Kidney (tissue), 14 donors: Measurements from ENCODE around the gene STIM1. TPM values are rescaled to one million over a fixed set of nuclear protein-coding genes. Genes with fewer than 3 reads are reported as not detected.
A peak's percentile ranks its signal among the peaks of the same experiment; 100 is the strongest.

Source experiments
- DNase-seq, 5 donors: peaks; one replicate each; pipeline ENCODE4 v3.0.0-alpha.2; 2013 to 2020
- FAIRE-seq: peaks from 2 replicates; lab custom pipeline; 2012; peaks lifted over from hg19 to GRCh38; lab: Jason Lieb, UNC
- H3K27ac ChIP-seq, 2 donors: one replicate each; pipeline ENCODE4 v1.7.0; 2013; ENCODE audit warnings: low read depth in 2 of 2, low read length in 2 of 2, inconsistent platforms in 1 of 2
- H3K27me3 ChIP-seq: one replicate; pipeline ENCODE4 v1.7.1; 2013; ENCODE audit warnings: low read length, inconsistent platforms; ENCODE audit not compliant: control insufficient read depth, insufficient read depth
- H3K36me3 ChIP-seq, 3 donors: one replicate each; pipeline versions ENCODE4 v1.7.0 to v1.7.1; 2013; ENCODE audit warnings: low read length in 3 of 3, control low read depth in 1 of 3, inconsistent platforms in 1 of 3; ENCODE audit not compliant: insufficient read depth in 3 of 3, control insufficient read depth in 2 of 3
- H3K4me1 ChIP-seq, 3 donors: one replicate each; pipeline versions ENCODE4 v1.7.0 to v1.7.1; 2013; ENCODE audit warnings: low read length in 3 of 3, inconsistent platforms in 1 of 3, low read depth in 1 of 3; ENCODE audit not compliant: control insufficient read depth in 2 of 3, insufficient read depth in 2 of 3
- H3K4me3 ChIP-seq, 3 donors: one replicate each; pipeline versions ENCODE4 v1.7.0 to v1.8.1; 2013; ENCODE audit warnings: low read length in 3 of 3, control low read depth in 1 of 3, inconsistent platforms in 1 of 3
- H3K9ac ChIP-seq, 3 donors: one replicate each; pipeline versions ENCODE4 v1.7.0 to v1.7.1; 2013; ENCODE audit warnings: low read length in 3 of 3, control low read depth in 1 of 3, inconsistent platforms in 1 of 3
- H3K9me3 ChIP-seq, 3 donors: one replicate each; pipeline versions ENCODE4 v1.7.0 to v1.7.1; 2013; ENCODE audit warnings: low read length in 3 of 3, control low read depth in 1 of 3, inconsistent platforms in 1 of 3; ENCODE audit not compliant: control insufficient read depth in 2 of 3, insufficient read depth in 1 of 3
- intact Hi-C: fragments of 100-400 bp; cut with DNase I; formaldehyde crosslinking; loops from one replicate; pipeline ENCODE4 v1.11.1; 2022
- polyA plus RNA-seq: library from polyadenylated mRNA; stranded (reverse); fragments of 350-450 nt; fragmentation: Illumina TruSeq; extraction: RNeasy Lipid Tissue Mini Kit (QIAGEN cat#74804); gene quantifications from one replicate; pipeline ENCODE4 v1.2.3, GENCODE V29; 2014; ENCODE audit warnings: low read depth, low replicate concordance; ENCODE audit not compliant: insufficient read depth
- total RNA-seq: library from RNA; stranded (reverse); fragmentation: NEBNext Ultra II Directional; extraction: Animal tissue kit (Norgen Biotek cat#: 25700); gene quantifications from one replicate; pipeline ENCODE4 v1.2.1, GENCODE V29; 2021
- TF ChIP-seq, protein P1 (sequence below): IDR thresholded peaks from 3 replicates; pipeline ENCODE4 v1.5.1; 2012; ENCODE audit warnings: mild to moderate bottlenecking, moderate library complexity, borderline replicate concordance; ENCODE audit not compliant: insufficient read depth; ENCODE audit errors: extremely low read depth
- donor health status: control.
- donor health status: control.
- donor health status: control.
- donor health status: control.
- donor health status: control.
- donor health status: DM: yes; HTN: yes; CAD: no.
- donor health status: Normal renal cell carcinoma (clear cell type).

STIM1 gene
- total and polyA plus RNA-seq, 2 donors from 2014 or later = 15.7 to 68.0 TPM

DNA sequence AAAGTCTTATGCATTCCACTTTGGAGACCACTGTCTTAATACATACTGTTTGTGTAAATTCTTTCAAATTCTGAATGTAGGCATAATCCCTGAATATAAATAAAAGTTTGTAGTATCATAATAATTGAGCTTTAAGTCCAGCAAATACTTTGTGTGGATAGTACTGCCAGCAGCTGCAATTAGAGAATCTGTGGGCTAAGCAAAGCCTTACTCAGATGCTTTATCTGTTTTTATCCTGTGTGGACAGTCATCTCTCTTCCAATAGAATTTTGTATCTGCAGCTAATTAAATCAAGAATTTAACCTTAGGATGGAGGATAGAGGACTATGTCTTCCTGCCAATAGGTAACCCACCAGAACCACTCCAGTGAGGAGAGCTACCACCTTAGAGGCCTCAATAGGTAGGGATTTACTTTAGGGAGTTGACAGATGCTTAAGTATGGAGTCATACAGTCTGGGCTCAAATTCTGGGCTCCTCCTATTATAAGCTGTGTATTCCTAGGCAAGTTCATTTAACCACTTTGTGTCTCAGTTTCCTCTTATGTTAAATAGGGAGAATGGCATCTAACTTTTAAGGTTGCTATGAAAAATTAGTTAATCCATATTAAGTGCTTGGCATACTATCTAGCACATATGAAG is 71.1 kb downstream of the STIM1 start:
- TF ChIP-seq, protein P1, sequence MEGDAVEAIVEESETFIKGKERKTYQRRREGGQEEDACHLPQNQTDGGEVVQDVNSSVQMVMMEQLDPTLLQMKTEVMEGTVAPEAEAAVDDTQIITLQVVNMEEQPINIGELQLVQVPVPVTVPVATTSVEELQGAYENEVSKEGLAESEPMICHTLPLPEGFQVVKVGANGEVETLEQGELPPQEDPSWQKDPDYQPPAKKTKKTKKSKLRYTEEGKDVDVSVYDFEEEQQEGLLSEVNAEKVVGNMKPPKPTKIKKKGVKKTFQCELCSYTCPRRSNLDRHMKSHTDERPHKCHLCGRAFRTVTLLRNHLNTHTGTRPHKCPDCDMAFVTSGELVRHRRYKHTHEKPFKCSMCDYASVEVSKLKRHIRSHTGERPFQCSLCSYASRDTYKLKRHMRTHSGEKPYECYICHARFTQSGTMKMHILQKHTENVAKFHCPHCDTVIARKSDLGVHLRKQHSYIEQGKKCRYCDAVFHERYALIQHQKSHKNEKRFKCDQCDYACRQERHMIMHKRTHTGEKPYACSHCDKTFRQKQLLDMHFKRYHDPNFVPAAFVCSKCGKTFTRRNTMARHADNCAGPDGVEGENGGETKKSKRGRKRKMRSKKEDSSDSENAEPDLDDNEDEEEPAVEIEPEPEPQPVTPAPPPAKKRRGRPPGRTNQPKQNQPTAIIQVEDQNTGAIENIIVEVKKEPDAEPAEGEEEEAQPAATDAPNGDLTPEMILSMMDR = no peak
- Histone ChIP-seq H3K4me1 (peaks cover 0 to 14% (median 9%) of the 10 kb centered on the region in 3 donors), H3K27ac (no peak overlapping the region)

DNA sequence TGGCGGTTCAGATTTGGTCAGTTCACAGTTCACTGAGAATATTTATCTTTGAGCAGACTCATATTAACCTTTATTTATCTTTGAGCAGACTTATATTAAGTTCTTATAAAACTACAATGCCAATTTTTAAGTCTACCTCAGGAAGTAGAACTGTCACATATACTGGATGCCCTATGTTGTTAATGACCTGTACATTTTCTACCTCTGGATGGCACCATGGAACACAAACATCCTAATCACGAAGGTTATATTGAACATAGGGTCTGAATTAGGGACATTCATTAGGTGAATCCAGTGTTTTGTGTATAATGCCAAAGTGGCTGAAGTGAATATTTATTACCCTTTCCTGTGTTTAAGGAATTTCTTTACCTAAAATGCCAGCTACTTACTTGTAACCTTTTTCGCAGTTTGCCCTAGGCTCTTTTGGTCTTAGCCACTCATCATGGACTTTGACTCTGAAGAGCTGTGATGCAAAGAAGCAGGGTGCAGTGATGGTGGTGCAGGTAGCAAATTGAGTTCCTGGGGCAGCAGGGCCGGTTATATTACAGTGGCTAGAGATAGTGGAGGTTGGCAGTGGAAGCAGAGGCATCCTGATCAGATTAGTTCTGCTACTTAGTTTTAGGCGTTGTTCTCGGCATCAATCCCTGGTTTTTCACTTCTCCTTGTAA is 71.8 kb downstream of the STIM1 start:
- Histone ChIP-seq H3K9me3 (no peaks in the 10 kb centered on the region), H3K4me1 (peaks cover 0 to 14% (median 9%) of the 10 kb centered on the region in 3 donors), H3K36me3 (no peaks in the 10 kb centered on the region), H3K4me3 (no peak overlapping the region), H3K27me3 (no peaks in the 10 kb centered on the region), H3K27ac (no peak overlapping the region), H3K9ac (no peak overlapping the region)
- no peak for FAIRE-seq
- intact Hi-C loops = no loop called here
- TF ChIP-seq, protein P1 = no peak
- DNase-seq = no peak

More for the DNA sequence above, 71.1 kb downstream of the STIM1 start:
- Histone ChIP-seq H3K36me3 (no peaks in the 10 kb centered on the region), H3K9me3 (no peaks in the 10 kb centered on the region), H3K9ac (no peak overlapping the region), H3K4me3 (no peak overlapping the region), H3K27me3 (no peaks in the 10 kb centered on the region)
- intact Hi-C loops = no loop called here
- DNase-seq = no peak
- FAIRE-seq = no peak

DNA sequence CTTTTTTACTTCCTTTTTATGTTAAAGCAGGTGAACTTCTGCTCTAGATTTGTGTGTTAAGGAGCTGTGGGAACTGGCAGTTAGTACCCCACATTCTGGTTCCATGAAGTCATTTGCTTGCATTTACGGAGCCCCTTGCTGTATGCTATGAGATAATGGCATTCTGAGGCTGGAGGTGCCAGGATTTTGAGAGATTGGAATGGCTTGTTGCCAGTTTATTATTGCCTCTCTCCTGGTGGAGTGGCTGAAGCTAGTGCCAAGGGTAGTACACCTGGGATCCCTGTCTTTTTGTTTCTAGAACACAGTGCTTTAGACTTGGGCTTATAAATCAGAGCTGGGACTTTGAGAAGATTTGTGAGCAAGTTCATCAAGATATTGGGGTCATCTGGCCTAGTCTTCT is 73.8 kb downstream of the STIM1 start:
- H3K27ac ChIP-seq = no peak overlapping the region
- no peaks in the 10 kb centered on the region for H3K27me3 ChIP-seq
- no peak for FAIRE-seq
- TF ChIP-seq, protein P1 = no peak
- H3K4me1 ChIP-seq = peaks cover 0 to 14% (median 9%) of the 10 kb centered on the region in 3 donors
- no peaks in the 10 kb centered on the region for H3K36me3 ChIP-seq
- peak in 1 of 5 donors; percentile 12 for DNase-seq
- no peak overlapping the region for H3K9ac ChIP-seq
- no peak overlapping the region for H3K4me3 ChIP-seq
- H3K9me3 ChIP-seq = no peaks in the 10 kb centered on the region
- intact Hi-C loops = no loop called here
